SK-N-SH treated with all-trans-retinoic acid at 6 μM for 48 hours (cell line): ENCODE measurements around the gene KRTCAP2.

ENCODE experiments used
- CREB5 ChIP-seq: fragments of 250-450 bp; sonication (Bioruptor Pico); IDR thresholded peaks from 2 replicates; pipeline ENCODE4 v1.5.1; 2020; ENCODE audit warnings: low read depth, mild to moderate bottlenecking, moderate library complexity
- ISL1 ChIP-seq: fragments of 250-450 bp; sonication (Bioruptor Pico); IDR thresholded peaks from 2 replicates; pipeline ENCODE4 v2.1.2; 2022; ENCODE audit warnings: mild to moderate bottlenecking, moderate library complexity
- TSHZ2 ChIP-seq: fragments of 250-450 bp; sonication (Bioruptor Pico); IDR thresholded peaks from 2 replicates; pipeline ENCODE4 v1.5.0; 2020; ENCODE audit warnings: mild to moderate bottlenecking, moderate library complexity
- ZFP3 ChIP-seq: fragments of 250-450 bp; sonication (Bioruptor Pico); IDR thresholded peaks from 2 replicates; pipeline ENCODE4 v1.5.0; 2020; ENCODE audit warnings: mild to moderate bottlenecking, moderate library complexity

GRCh38 chr1:155158991-155159390 is 14.1 kb downstream of the KRTCAP2 start:
- no peak for TF ChIP-seq ISL1
- TF ChIP-seq TSHZ2 (CRISPR knock-in tag) = no peak
- TF ChIP-seq ZFP3 (CRISPR knock-in tag) = no peak
- TF ChIP-seq CREB5 = no peak
